Left lobe of liver (tissue), 2 donors: ENCODE data around the gene STPG2. TPM values are rescaled to one million over a fixed set of nuclear protein-coding genes. Genes with fewer than 3 reads are reported as not detected.
"Not testable (repeated sequence)": the region's sequence is repeated elsewhere in the genome, so short reads cannot be mapped to it uniquely, and the experiment has no call there.

Source experiments
- ATAC-seq: fragments of 200-7000 bp; cut with Tn5 transposase; one replicate; pipeline ENCODE4 v1.9.1; 2020; ENCODE audit warnings: mild to moderate bottlenecking, moderate library complexity
- DNase-seq: peaks from one replicate; pipeline ENCODE4 v3.0.0-alpha.2; 2020; ENCODE audit warnings: low spot score
- total RNA-seq: library from RNA; stranded (reverse); gene quantifications from one replicate; pipeline ENCODE4 v1.2.1, GENCODE V29; 2021
- donor health status: DM: no; HTN: no; CAD: no; lungs with moderate emphysema.
- donor health status: DM: no; HTN: yes; CAD: no.

The STPG2 gene
- total RNA-seq, 1 donor from 2014 or later: 0.38 TPM

DNA sequence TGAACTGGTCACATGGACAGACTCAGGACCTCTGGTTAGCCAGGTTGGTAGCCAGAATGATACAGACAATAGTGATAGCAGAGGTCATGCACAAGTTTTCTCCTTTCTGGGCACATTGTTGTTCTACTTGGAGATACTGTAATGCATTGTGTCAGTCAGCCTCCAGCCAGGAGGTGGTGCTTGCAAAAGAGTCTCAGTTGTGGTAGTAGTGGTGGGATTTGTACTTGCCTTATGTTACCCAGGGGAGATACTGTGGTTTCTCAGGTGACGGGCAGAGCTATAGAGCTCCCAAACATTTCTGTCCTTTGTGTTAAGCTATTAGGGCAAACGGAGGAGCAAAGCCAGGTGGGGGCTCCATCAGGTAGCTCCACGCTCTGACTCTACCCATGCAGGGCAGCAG lies 190.5 kb downstream of the STPG2 start:
- ATAC-seq (no peak), DNase-seq (no peak)

DNA sequence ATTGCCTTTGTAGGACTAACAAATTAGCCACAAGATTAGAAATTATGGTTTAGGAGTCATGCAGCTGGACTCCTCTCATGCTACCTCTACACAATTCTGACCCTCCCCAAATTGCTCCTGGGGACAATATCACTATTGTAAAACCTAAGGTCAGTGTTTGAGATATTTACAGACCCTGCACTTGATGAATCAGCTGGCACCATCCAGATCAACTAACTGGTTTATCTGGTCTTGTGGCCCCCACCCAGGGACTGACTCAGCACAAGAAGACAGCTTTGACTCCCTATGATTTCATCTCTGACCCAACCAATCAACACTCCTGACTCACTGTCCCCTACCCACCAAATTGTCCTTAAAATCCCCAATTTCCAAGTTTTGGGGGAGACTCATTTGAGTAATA lies 192.4 kb downstream of the STPG2 start:
- ATAC-seq: no peak
- no peak for DNase-seq

DNA sequence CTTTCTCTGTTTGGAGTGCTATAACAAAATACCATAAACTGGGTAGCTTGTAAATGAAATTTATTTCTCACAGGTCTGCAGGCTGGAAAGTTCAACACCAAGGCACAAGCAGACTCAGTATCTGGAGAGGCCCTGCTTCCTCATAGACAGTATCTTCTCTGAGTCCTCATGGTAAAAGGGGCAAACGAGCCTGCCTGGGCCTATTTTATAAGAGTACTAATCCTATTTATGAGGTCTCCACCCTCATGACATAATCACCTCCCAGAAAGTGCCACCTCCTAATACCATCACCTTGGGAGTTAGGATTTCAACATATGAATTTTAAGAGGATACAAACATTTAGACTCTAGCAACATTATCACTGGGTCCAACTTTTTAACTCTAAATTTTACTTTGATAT lies 200.3 kb downstream of the STPG2 start:
- ATAC-seq: no peak
- no peak for DNase-seq

DNA sequence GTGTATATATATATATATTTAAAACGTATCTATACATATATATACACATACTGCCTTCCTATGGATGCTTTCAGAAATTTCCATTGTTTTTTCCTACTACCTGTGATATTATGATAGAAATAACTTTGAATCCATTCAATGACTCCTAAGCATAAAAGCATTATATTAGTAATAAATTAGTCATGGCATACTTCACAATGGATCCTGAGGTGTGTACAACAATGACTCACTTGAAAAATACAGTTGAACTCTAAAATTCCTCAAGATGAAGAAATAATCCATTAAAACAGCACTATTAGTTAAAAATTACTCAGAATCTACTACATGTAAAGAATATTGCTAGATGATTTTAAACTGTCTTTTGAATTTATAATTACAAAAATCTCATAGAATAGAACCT lies 201.1 kb downstream of the STPG2 start:
- ATAC-seq: no peak
- no peak for DNase-seq

DNA sequence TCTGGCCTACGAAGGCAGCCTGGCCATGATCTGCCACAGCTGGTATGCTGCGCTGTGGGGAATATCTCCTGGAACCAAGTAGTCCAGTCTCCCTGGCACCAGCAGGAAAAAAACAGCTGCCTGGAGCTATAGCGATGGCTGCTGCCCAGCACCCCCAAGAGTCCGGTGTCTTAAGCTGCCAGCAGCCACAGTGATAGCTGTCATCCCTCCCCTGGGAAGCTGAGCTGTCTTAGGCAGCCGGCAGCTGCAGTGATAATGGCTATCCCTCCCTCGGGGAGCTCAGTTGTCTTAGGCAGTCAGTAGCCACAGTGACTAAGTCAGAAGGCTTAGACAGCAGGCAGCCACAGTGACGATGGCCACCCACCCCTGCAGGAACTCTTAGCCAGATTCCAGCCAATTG lies 205.1 kb downstream of the STPG2 start:
- ATAC-seq (no peak), DNase-seq (no peak)

DNA sequence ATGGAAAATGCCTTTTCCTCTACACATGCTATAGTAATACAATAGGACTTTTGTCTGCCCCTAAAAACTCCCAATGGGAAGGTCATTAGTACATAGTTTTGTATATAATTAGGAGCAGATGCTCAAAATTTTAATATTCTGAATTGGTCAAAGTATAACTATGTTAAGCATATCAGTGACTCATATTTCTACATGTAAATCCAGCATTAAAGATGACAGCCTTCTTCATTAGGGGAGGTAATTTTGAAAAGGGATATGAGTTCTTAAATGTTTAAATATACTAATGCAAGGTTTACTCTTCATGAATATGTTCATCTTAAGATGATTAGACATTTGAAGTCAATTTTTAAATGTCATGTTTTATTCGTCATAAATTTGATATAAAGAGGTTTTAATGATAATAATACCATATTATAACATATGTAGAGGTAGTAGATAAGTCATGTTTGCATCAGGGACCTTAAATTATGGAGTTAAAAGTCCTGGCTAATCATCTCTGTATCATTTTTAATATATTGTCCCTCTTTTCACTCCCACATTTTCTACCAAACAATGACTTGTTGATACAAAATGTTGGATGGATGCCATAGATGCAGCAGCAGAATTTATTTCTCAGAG lies 218.8 kb downstream of the STPG2 start:
- ATAC-seq (no peak), DNase-seq (no peak)

DNA sequence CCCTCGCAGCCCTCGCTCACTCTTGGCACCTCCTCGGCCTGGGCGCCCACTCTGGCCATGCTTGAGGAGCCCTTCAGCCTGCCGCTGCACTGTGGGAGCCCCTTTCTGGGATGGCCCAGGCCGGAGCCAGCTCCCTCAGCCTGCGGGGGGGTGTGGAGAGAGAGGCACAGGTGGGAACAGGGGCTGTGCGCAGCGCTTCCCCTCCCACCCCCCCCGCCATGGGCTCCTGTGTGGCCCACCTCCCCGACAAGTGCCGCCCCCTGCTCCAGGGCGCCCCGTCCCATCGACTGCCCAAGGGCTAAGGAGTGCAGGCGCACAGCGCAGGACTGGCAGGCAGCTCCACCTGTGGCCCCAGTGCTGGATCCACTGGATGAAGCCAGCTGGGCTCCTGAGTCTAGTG lies 220.2 kb downstream of the STPG2 start:
- DNase-seq: no peak
- no peak for ATAC-seq

DNA sequence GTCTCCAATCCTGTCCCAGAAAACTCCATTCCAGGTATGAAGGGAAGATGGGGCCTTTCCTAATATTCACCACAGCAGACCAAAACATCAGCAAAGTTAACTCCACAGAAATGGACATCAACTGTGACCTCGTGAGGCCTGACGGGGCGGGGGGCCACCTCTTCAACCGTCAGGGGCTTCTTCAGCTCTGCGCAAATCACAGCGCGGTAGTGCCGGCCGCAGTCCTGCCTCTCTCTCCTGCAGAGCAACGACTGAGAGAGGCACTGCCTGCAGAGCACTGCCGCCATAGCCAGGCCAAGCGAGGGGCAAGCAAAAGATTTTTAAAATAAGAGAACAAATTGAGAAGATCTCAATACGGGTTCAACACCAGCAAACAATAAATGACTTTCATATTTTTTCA lies 226.2 kb downstream of the STPG2 start:
- no peak for DNase-seq
- ATAC-seq: no peak

DNA sequence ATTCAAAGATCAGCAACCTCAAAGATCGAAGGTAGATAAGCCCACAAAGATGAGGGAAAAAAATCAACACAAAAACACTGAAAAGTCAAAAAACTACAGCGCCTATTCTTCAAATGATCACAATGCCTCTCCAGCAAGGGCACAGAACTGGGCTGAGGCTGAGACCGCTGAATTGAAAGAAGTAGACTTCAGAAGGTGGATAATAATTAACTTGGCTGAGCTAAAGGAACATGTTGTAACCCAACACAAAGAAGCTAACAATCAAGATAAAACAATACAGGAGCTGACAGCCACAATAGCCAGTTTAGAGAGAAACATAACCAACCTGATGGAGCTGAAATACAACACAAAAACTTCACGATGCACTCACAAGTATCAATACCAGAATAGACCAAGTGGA lies 231.1 kb downstream of the STPG2 start:
- ATAC-seq (peak; percentile 76), DNase-seq (no peak)

DNA sequence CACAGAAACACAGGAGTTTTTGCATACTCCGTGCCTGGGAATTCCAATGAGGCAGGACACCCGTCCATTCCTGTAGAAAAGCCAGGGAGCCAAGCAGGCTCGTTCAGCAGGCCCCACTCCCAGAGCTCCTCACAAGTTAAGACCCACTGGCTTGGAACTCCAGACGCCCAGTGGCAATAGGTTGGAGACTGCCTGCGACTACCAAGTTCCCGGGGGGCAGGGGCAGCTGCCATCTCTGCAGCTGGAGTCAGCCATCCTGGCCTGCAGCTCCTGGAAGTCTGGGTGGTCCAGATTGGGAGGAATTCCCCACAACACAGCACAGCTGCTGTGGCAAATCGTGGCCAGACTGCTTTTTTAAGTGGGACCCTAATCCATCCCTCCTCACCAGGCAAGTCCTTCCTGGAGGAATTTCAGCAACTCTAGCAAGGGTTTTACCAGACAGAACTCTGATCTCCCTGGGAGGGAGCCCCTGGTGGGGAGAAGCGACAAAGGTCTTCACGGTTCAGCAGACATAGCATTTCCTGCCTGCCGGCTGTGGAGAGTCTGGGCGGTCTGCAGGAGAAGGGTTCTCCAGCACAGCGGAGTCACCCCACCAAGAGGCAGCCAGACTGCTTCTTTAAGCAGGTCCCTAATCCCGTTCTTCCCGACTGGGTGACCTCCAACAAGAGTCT lies 231.9 kb downstream of the STPG2 start:
- ATAC-seq (no peak), DNase-seq (no peak)

DNA sequence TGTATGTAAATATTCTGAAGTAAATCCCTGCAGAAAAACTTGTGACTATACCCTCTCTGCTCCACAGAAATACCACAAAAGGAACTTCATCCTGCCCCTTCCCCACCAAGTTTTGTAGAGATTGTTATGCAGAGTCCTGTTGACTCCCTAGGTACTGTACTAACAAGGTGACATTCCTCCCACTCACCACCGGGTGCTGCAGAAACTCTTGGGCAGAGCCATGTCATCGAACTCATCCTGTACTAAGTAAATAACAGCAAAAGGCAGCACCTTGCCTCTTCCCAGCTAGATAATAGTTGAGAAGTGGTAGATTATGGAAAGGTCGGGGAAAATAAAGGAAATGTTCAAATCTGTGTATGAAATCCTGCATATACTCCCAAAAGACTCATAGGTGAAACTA lies 233.3 kb downstream of the STPG2 start:
- DNase-seq (no peak), ATAC-seq (peak; percentile 52)

DNA sequence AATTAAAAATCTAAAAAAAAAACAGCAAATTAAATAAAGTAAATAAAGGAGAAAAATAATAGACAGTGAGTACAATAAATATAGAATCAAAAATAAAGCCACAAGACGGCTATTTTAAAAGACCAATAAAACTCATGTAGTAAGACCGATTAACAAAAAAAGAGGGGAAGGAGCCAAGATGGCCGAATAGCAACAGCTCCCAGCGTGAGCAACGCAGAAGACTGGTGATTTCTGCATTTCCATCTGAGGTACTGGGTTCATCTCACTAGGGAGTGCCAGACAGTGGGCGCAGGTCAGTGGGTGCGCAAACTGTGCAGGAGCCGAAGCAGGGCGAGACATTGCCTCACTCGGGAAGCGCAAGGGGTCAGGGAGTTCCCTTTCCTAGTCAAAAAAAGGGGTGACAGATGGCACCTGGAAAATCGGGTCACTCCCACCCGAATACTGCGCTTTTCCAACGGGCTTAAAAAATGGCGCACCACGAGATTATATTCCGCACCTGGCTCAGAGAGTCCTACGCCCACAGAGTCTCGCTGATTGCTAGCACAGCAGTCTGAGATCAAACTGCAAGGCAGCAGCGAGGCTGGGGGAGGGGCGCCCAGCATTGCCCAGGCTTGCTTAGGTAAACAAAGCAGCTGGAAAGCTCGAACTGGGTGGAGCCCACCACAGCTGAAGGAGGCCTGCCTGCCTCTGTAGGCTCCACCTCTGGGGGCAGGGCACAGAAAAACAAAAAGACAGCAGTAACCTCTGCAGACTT lies 239.7 kb downstream of the STPG2 start:
- DNase-seq, ATAC-seq: not testable (repeated sequence)

DNA sequence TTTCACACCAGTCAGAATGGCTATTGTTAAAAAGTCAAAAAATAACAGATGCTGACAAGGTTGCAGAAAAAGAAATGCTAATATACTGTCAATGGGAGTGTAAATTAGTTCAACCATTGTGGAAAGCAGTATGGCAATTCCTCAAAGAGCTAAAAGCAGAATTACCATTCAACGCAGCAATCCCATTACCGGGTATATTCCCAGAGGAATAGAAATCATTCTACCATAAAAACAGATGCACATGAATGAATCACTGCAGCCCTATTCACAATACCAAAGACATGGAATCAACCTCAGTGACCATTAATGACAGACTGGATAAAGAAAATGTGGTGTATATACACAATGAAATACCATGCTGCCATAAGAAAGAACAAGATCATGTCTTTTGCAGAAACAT lies 243.0 kb downstream of the STPG2 start:
- DNase-seq (no peak), ATAC-seq (no peak)

DNA sequence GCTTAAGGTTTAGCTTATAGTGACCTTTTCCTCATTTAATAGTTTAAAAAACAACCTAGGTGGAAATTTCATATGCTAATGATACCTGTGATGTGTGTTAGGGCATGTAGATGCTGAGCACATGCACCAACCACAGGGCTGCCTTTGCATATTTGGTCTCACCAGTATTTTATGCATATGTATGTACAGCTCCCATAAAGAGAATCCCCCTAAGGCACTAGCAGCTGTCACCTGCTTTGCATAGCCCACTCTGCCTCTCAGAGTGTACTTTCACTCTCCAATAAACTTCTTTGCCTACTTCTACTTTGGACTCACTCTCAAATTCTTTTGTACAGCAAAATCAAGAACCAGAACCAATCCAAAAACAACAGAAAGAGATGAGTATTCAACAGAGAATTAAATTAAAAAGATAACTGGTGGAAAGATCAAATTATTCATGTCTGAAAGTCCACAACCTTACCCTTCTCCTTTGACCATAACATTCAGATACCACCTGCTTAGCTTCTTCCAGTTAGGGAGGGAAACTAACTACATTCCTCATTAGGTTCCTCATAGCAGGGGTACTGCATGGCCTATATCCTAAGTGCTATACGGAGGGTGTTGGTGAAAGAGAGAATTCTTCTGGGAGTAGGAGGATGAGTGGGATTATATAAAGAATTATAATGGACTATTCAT lies 250.5 kb downstream of the STPG2 start:
- ATAC-seq (no peak), DNase-seq (no peak)

DNA sequence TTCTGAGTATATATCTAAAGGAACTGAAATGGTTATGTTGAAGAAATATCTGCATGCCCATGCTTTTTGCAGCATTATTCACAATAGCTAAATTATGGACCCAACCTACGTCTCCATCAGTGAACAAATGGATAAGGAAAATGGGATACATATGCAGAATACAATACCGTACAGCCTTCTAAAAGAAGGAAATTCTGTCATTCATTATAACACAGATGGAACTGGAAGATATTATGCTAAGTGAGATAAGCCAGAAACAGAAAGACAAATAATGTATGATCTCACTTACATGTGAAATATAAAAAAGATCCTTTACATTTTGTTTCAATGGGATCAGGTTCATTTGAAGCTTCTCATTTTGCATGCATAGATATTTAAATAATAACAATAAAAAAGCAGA lies 263.3 kb downstream of the STPG2 start:
- no peak for ATAC-seq
- no peak for DNase-seq

DNA sequence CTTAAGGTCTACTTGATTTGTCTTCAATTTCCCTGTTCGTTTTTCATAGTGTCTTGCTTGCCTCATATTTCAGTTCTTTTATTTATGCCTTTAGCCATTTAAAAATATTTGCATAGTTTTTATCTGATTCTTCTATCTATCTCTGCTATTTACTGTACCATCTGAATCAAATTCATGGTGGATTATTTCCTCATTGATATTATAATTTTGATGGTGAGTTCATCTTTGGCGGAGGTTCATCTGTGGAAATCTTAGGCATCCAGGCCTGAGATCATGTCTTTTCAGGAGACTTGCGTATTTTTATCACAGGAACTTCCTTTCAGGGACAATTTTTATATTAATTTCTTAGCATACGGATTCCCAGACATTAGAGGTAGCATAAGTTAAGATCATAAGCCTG lies 275.2 kb downstream of the STPG2 start:
- no peak for ATAC-seq
- DNase-seq: no peak

DNA sequence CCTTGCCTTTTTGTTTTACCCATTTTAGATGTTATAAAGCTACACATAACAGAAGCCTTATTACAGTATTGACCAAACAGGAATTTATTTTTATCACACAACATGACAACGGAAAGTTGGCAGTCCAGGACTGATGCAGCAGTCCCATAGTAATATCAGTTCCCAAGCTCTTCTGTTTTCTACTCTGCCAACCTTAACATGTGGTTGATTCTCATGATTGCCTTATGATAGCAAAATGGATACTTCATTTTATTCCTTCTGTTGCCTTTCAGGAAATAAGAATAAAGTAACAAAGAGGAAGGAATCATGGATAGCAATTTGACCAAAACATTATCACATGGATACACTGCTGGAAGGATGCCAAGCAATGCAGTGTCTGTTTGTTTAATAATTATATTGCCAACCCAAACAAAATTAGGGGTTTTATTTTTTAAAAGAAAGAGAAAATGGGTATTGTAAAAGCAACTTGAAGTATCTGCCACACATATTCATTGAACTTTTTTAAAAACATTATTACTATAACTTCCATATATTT lies 275.7 kb downstream of the STPG2 start:
- ATAC-seq: peak; percentile 50

DNA sequence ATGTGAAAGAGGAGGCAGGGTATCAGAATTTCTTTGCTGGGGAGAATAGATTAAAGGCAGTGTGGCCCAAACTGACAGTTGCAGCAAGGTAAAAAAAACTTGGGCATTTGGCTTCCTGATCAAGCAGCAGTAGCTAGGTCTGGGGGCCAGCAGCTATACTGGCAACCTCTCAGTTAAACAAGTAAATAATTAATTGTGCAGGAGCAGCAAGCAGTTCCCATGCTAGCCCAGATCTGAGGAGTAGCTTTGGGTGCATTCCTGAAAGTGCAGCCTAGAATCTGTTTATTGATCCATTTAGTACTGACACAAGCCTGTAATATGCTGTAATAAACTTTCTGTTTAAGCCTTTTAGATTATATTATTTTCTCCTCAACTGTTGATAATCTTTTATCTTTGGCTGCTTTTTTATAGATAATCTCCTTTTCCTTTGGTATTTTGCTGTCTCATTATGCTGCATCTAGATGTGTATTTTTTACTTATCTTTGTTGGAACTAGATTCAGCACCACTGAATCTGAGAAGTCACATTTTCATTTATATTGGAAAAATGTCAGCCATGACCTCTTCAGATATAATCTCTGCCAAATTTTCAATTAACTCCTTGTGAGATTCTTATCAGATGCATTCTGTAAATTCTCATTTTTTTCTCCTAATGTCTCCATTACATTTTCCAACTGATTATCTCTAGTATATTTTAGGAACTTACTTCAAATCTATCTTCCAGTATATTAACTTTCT lies 276.3 kb downstream of the STPG2 start:
- peak; percentile 69 for DNase-seq
- ATAC-seq: peak; percentile 99

More for the DNA sequence above, 275.7 kb downstream of the STPG2 start:
- no peak for DNase-seq

DNA sequence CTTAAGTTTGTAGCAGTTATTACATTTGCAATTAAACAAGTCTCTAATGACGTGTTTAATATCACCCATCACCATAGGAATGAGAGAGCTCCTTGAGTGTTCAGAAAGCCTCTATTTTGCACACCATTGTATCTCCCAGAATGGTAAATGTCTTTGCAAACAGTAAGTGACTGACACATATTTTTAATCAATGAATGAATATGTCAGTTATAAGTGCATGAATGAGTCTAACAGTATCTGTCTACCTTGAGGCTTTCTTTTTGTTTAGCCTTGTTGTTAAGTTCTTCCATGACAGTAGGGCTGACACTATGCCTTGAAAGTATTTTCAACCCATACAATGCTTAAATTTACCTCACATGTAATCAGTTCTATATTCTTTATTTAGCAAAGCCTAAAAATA lies 292.2 kb downstream of the STPG2 start:
- no peak for ATAC-seq

DNA sequence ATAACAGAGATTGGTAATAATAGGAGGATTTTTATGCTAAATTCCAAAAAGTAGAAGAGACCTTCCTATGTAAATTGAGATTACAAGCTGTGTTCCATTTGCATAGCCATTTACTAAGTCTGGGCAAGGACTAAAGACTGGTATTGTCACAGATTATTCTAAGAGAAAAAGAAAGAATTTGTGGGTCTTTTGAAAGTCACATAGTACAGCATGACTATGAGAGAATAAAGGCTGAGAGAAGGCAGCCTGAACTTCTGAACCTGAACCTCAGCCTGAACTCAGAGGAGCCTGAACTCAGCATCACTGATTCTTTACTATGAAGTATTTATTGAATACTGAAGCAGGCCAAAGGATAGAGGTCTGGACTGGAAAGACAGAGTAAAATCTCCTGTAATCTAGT lies 297.5 kb downstream of the STPG2 start:
- DNase-seq: no peak
- ATAC-seq: no peak

More for the DNA sequence above, 292.2 kb downstream of the STPG2 start:
- DNase-seq: no peak

DNA sequence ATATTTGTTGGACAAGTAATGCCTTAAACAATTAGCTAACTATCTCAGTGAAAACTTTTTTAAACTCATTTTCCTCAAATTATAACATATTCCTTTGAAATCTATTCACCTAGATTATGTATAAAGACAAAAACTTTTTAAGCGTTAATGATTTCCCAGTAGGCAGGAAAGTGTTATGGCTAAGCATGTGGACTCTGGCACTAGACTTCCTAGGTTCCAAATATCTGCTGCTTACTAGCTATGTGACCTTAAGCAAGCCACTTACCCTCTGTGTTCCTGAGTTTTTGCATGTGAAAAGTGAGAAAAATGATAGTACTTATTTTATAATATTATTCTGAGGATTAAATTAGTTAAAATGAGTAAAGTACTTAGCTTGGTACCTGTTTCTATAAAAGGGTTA lies 301.8 kb downstream of the STPG2 start:
- no peak for DNase-seq
- peak; percentile 98 for ATAC-seq
